HG03159 (cell line): ENCODE data around the gene TMCO1.
"Not testable (repeated sequence)": the region's sequence is repeated elsewhere in the genome, so short reads cannot be mapped to it uniquely, and the experiment has no call there.

Source experiments
- ATAC-seq: cut with Tn5 transposase; IDR thresholded peaks from one replicate; pipeline ENCODE4 v1.9.1; 2021; ENCODE audit warnings: mild to moderate bottlenecking, moderate library complexity; ENCODE audit not compliant: unreplicated experiment

Gene TMCO1, protein sequence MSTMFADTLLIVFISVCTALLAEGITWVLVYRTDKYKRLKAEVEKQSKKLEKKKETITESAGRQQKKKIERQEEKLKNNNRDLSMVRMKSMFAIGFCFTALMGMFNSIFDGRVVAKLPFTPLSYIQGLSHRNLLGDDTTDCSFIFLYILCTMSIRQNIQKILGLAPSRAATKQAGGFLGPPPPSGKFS

DNA sequence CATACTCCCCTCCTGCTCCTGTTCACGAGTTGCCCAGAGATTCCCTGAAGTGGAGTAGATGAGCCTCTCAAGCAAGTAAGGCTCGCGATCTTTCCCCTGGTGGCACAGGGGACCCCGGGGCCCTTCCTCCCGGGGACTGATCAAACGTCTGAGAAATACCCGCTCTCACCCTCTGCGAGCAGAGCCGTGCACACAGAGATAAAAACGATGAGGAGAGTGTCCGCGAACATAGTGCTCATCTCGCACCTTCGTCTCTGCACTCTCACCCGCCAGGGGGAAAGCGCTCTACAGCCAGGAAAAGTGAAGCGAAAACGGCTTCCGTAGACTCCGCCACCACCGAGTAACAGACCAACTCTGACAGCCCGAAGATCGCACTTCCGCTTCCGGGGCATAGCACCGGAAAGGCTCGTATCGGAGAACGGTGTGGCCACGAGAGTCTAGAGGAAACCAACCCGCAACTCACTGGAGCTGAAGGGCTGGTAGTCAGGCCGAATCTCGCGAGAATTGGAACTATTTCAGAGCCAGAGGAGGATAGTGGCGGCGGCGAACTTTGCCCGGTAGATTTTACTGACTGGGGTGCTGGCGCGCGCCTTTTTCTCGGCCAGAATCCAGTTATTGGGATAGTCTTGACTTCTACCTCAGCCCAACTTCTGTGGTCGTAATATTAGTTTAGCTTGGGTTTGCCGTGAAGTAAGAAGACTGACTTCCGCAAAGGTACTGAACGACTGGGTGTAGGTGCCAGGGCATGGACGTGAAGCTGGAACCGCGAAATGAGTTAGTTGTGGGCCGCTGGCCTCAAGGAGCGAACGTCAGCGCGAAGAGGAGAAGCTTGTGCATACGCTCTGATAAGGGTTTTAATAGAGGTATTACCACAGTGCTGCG is at the start of gene TMCO1:
Gene TMCO1 (minus strand): TSS at position 356 of the 882 bp plus-strand sequence. CDS start 117 bp downstream, at position 239.
- ATAC-seq, result peak; percentile 100

DNA sequence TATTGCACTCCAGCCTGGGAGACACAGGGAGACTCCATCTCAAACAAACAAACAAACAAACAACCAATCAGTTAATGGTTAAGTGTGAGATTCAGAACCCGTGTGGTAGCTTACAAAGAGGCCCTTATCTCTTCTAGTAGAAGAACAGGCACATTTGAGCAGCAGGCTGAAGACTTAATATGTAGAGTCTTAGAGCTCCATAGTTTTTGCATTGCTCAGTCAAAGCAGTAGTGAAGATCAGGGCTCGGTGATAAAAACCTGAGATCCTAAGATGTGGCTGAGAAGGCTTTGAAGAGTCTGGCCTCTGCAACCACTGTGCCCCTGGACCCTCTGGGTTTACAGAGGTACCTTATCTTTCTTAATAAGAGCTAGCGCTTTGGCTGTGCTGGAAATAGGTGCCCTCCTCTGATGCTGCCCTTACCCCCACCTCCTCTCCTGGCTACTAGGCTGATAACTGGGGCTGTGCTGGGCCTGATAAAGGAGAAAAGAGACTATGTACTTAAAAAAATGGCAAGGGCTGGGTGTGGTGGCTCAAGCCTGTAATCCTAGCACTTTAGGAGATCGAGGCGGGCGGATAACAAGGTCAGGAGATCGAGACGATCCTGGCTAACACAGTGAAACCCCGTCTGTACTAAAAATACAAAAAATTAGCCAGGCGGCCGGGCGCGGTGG is 48.3 kb upstream of the TMCO1 start:
- no peak for ATAC-seq

DNA sequence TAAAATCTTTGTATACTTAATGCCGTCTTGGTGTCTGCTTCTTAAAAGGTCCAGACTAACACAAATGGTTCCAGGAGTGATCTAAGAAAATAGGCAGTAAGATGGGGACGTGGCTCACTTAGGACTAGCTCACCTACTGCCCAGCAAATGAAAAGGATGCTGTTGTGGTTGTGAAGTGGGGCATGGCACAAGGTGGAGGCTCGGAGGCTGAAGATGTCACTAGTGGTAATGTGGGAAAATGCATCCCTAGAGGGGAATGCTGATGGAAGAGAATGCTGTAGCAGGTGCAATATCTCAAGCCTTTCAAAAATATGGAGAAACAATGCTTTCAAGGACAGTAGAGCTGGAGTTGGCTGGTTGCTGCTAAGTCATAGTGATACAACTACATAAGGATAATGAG is 47.5 kb upstream of the TMCO1 start:
- ATAC-seq, result no peak

DNA sequence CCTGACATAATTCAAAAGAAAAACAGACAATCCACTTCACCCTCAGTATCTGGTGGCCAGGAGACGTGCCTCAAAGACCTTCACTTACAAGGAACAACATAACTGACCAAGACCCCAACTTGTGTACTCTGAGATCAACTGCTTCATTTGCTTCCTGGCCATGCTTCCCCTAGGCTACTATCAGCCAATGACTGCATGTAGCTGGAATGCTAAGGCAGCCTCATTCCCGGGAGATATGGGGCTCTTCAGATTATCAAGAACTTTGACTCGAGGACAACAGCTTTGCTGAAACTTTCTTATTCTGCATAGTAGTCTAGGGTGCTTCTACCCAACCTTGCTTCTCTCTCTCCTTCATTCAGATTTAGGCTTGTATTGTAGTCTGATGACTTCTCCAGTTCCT is 47.1 kb upstream of the TMCO1 start:
- ATAC-seq, result no peak

DNA sequence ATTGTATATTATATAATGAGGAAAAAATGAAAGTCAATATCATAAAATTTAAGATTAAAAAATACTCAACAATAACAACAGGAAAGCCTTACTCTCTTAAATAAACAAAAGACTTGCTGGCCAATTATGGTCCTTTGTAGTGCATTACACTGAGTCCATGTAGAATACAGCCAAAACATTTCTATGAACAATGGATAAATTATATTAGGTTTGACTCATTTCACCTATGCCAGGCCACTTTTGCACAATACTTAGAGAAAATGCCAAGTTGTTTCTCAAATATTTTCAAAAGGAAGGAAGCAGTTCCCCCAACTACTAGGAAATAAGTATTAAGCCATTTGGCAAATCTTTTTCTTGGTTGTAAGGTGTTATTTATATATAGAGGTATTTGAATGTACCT is 38.9 kb upstream of the TMCO1 start:
- no peak for ATAC-seq

DNA sequence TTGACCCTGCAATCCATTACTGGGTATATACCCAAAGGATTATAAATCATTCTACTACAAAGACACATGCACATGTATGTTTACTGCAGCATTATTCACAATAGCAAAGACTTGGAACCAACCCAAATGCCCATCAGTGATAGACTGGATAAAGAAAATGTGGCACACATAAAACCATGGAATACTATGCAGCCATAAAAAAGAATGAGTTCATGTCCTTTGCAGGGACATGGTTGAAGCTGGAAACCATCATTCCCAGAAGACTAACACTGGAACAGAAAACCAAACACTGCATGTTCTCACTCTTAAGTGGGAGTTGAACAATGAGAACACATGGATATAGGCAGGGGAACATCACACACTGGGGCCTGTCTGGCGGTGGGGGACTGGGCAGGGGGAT is 35.8 kb upstream of the TMCO1 start:
- ATAC-seq, result not testable (repeated sequence)

DNA sequence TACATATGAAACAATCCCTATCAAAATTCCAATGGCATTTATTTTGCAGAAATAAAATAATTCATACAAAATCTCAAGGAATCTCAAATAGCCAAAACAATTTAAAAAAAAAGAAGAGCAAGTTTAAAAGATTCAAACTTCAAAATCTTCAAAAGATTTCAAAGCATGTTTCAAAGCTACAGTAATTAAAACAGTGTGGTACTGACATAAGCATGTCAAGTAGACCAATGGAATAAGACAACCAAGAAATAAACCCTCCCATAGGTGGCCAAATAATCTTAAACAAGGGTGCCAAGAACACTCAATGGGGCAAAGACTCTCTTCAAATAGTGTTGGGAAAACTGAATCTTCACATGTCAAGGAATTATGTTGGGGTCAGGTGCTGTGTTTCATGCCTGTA is 30.7 kb upstream of the TMCO1 start:
- no peak for ATAC-seq

DNA sequence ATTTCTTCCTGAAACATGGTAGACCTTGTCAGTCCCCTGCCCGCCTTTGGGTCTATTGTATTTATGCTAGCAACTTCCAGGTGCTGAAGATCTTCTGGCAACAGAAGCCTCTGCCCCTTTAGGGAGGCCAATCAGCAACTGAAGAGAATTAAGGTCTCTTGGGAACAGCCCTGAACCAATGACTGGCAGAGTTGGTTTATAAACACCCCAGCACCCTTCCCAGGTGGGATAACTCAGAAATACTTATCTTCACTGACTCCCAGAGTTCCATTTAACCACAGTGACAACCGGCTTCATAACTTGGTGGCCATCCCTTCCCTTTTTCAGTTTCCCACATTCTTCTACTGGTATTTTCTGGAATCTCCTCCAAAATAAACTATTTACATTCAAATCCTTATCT is 27.2 kb upstream of the TMCO1 start:
- no peak for ATAC-seq

DNA sequence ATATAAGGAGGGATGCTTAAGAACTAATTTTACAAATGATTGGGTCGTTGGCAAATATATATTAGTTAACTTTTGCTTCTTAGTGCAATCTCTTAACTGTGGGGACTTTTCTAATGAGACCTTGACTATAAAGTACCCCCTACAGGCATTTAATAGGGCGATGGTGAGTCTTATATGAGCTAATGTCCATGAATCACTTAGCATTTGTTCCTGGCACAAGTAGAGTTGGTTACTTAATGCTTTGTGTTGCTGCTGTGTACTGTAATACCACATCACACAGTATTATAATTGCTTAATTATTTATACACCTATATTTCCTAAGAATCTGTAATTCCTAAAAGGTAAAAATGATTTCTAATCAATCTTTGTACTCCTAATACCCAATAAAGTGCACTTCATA is 25.3 kb upstream of the TMCO1 start:
- no peak for ATAC-seq

DNA sequence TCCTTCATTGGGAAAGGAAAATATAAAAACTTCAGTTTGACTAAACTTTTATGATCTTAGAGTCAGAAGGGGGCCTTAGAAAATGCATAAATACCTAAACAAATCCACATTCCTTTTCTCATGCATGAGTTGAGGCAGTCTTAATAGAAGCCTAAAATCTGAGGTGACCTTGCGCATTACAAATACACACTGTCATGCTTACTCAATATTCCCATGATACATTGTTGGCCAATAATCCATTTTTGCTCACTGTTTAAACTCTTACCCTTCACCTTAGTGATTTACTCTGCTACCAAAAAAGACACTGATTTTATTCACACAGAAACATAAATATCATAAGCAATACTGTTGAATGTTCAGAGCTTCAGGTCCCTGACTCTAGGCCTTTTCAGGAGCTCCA is 19.1 kb upstream of the TMCO1 start:
- ATAC-seq, result no peak

DNA sequence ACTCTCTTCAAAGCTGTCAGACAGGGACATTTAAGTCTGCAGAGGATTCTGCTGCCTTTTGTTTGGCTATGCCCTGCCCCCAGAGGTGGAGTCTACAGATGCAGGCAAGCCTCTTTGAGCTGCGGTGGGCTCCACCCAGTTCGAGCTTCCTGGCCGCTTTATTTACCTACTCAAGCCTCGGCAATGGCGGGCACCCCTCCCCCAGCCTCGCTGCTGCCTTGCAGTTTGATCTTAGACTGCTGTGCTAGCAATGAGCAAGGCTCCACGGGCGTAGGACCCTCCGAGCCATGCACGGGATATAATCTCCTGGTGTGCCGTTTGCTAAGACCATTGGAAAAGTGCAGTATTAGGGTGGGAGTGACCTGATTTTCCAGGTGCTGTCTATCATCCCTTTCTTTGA is 14.9 kb upstream of the TMCO1 start:
- ATAC-seq, result not testable (repeated sequence)

DNA sequence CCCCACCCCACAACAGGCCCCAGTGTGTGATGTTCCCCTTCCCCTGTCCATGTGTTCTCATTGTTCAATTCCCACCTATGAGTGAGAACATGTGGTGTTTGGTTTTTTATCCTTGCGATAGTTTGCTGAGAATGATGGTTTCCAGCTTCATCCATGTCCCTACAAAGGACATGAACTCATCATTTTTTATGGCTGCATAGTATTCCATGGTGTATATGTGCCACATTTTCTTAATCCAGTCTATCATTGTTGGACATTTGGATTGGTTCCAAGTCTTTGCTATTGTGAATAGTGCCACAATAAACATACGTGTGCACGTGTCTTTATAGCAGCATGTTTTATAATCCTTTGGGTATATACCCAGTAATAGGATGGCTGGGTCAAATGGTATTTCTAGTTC is 9.5 kb upstream of the TMCO1 start:
- ATAC-seq, result not testable (repeated sequence)

DNA sequence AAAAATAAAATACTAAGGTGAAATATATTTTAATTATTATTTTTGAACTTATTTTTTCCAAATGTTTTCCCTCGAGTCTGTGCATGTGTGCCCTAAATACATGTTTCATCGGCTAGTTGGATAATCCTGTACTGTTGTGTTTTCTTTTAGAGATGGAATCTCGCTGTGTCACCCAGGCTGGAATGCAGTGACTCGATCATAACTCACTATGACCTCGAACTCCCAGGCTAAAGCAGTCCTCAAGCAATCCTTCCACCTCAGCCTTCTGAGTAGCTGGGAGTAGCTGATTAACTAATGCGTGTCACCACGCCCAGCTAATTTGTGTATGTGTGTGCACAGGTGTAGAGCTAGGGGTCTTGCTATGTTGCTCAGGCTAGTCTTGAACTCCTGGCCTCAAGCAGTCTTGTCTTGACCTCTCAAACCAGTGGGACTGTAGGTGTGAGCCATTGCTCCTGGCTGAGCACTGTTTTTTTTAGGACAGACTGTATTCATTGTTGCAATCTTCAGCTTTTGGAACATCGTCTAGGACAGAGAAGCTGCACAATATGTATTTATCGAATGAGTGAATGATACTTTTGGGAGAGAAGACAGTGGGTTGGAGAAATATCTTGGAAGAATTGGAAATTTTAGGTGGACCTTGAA is 4.8 kb upstream of the TMCO1 start:
- no peak for ATAC-seq

DNA sequence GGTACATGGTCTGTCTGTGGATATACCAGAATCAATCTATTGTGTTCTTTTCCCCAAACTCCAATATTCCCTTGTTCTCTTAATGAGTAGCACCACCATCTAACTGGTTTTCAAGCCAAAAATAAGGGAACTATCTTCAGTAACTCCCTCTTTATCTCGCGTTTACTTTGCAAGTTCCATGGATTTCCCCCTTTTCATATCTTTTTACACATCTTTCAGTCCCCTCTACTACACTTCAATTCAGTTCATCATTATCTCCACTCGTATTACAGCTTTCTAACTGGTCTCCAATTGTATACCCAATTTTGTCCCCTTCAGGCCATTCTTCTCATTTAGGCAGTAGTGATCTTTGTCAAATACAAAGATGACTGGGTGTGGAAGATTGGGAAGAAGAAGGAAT is 4.1 kb upstream of the TMCO1 start:
- no peak for ATAC-seq

DNA sequence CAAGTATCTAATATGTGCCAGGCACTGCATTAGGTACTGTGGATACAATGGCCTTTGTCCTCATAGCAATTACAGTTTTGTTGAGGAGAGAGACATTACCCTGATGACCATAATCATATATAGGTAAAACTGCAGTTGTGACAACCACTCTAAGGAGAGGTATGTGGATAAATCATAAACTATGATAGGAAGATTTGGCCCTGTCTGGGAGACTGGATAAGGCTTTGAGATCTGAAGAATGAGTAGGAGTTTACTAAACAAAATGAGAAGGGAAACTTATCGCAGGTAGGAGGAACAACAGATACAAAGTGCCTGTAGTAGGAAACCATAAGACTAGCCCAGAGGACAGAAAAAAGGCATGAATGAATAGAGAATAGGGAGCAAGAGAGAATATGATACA is 4.4 kb downstream of the TMCO1 start:
- ATAC-seq, result no peak

DNA sequence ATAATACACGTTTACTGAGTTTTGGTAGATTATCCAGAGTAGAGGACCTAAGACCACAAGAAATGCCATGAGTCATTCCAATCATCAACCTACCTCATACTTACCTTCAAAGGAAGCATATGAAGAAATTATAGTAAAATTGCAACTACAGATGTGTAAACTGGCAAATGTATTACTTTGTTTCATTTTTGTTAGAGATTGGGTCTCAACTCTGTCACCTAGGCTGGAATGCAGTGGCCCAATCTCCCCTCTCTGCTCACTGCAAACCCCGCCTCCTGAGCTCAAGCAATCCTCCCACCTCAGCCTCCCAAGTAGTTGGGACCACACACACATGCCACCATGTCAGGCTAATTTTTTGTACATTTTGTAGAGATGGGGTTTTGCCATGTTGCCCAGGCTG is 5.2 kb downstream of the TMCO1 start:
- no peak for ATAC-seq

DNA sequence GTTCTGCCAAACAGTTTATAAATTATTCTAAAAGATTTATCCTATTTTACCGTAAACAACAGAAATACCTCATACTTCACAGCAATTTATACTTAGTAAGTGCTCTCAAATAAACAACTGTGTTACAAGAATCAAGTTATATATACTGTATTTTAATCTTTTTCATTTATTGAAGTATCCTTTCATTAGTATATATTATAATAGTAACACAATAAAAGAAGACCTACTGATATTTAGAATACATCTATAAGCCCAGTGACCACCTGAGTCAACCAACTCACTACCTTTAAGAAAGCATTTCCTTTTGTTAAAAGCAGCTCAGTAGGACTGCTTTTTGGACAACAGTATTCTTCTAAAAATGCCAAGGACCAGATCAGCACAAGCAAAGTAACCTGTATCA is 5.9 kb downstream of the TMCO1 start:
- no peak for ATAC-seq

DNA sequence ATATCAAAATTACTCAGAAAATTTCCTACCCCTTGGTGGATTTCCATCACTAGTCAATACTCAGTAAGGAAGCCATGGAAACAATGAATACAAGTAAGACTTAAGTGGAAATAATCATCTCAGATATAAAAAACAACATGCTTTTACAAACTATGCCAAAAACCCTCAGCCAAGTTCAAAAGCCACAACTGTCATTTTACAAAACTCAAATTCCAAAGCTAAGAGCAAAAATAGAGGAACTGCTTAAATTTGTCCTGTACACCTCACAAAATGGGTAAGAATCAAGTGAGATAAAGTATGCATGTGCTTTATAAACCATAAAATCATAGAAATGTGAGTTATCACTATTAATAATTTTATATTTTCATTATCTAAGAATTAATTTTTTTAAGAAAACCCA is 9.6 kb downstream of the TMCO1 start:
- ATAC-seq, result no peak

DNA sequence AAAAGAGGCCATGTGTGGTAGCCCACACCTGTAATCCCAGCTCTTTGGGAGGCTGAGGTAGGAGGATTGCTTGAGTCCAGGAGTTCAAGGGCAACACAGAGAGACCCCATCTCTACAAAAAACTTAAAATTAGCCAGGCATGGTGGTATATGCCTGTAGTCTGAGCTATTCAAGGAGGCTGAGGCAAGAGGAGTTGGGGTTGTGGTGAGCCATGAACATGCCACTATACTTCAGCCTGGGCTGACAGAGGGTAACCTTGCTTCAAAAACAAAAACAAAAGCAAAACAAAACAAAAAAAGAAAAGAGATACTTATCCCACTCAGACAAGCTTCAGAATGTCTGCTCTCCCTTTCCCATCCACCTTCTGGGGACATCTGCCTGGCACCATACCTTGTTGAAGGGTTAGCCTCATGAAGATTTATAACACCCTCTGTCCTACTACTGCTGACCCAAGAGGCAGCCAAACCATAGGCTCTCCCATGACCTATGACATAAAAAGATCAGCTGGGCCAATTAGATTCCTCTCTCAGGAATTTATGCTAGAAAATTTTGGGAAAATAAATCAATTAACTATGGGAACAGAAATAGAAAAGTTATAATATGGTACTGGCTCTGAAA is 13.2 kb downstream of the TMCO1 start:
- no peak for ATAC-seq

DNA sequence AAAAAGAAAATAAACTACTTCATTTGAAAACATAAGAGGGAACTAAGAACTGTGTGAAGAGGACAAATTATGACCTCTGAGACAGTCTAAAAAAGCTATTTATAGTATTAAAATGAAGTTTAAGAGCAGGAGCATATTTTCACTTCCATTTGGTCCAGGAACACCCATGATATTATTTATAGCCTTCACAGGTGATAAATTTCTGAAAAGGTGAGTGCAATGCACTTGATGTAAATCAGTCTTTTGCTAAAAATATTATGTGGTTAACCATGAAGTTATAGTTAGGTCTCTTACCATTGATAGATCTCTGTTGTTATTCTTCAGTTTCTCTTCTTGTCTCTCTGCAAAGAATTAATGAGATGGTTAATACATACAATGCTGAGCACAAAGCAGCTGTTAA is 14.7 kb downstream of the TMCO1 start:
- peak; percentile 81 for ATAC-seq

DNA sequence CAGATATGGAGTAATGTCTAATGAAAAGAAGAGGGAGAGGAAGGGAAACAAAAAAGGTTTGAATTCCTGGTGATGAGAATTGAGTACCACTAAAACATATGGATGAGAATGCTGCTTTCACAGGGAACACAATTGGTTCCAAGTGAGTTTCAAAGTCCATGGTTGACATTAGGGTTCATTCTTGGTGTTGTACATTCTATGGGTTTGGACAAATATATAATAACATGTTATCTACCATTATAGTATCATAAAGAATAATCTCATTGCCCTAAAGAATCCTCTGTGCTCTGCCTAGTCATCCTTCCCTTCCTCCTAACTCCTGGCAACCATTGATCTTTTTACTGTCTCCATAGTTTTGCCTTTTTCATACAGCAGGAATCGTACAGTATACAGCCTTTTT is 20.1 kb downstream of the TMCO1 start:
- ATAC-seq, result no peak
